HEK293 (cell line): Measurements from ENCODE around the gene SEPTIN5.

Experiments
- CTCF ChIP-seq: fragments of 450-650 bp; formaldehyde crosslinking; IDR thresholded peaks from 2 replicates; pipeline ENCODE4 v1.5.1; 2016; ENCODE audit warnings: missing biosample characterization, missing genetic modification characterization
- REST ChIP-seq: fragments of 450-650 bp; formaldehyde crosslinking; IDR thresholded peaks from 2 replicates; pipeline ENCODE4 v1.5.1; 2016; ENCODE audit warnings: missing biosample characterization, missing genetic modification characterization
- ZNF175 ChIP-seq: fragments of 450-650 bp; formaldehyde crosslinking; IDR thresholded peaks from 2 replicates; pipeline ENCODE4 v1.5.1; 2016; ENCODE audit warnings: missing biosample characterization, missing genetic modification characterization

GRCh38 chr22:19728271-19728670, 14.0 kb downstream of the SEPTIN5 start:
- TF ChIP-seq ZNF175 (tag by site-specific recombination) (no peak), CTCF (tag by site-specific recombination) (no peak), REST (tag by site-specific recombination) (no peak)
